ENCODE measurements around the gene SLC18A3.

GRCh38 chr10:49597426-49598163, 12.5 kb upstream of the SLC18A3 start:
- TF ChIP-seq, protein P1, sequence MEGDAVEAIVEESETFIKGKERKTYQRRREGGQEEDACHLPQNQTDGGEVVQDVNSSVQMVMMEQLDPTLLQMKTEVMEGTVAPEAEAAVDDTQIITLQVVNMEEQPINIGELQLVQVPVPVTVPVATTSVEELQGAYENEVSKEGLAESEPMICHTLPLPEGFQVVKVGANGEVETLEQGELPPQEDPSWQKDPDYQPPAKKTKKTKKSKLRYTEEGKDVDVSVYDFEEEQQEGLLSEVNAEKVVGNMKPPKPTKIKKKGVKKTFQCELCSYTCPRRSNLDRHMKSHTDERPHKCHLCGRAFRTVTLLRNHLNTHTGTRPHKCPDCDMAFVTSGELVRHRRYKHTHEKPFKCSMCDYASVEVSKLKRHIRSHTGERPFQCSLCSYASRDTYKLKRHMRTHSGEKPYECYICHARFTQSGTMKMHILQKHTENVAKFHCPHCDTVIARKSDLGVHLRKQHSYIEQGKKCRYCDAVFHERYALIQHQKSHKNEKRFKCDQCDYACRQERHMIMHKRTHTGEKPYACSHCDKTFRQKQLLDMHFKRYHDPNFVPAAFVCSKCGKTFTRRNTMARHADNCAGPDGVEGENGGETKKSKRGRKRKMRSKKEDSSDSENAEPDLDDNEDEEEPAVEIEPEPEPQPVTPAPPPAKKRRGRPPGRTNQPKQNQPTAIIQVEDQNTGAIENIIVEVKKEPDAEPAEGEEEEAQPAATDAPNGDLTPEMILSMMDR (IDR thresholded peaks at IDR 0.05), result no peak
- no peak for TF ChIP-seq EP300 (IDR thresholded peaks at IDR 0.05)

Measured in tibial nerve (tissue), 4 donors.